HG03520 (cell line): ENCODE data around the gene TRAFD1.
"Not testable (repeated sequence)": the region's sequence is repeated elsewhere in the genome, so short reads cannot be mapped to it uniquely, and the experiment has no call there.

Experiments used
- ATAC-seq: cut with Tn5 transposase; IDR thresholded peaks from one replicate; pipeline ENCODE4 v1.9.1; 2021; ENCODE audit warnings: mild to moderate bottlenecking, moderate library complexity; ENCODE audit not compliant: unreplicated experiment

TRAFD1 gene

DNA sequence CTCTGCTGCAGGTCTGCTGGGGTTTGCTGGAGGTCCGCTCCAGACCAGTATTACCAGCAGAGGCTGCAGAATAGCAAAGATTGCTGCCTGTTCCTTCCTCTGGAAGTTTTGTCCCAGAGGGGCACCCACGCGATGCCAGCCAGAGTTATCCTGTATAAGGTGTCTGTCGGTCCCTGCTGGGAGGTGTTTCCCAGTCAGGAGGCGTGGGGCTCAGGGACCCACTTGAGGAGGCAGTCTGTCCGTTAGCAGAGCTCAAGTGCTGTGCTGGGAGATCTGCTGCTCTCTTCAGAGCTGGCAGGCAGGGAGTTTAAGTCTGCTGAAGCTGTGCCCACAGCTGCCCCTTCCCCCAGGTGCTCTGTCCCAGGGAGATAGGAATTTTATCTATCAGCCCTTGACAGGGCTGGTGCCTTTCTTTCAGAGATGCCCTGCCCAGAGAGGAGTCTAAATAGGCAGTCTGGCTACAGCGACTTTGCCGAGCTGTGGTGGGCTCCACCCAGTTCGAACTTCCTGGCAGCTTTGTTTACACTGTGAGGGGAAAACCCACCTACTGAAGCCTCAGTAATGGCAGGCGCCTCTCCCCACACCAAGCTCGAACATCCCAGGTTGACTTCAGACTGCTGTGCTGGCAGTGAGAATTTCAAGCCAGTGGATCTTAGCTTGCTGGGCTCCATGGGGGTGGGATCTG is 33.2 kb downstream of the TRAFD1 start:
- not testable (repeated sequence) for ATAC-seq

DNA sequence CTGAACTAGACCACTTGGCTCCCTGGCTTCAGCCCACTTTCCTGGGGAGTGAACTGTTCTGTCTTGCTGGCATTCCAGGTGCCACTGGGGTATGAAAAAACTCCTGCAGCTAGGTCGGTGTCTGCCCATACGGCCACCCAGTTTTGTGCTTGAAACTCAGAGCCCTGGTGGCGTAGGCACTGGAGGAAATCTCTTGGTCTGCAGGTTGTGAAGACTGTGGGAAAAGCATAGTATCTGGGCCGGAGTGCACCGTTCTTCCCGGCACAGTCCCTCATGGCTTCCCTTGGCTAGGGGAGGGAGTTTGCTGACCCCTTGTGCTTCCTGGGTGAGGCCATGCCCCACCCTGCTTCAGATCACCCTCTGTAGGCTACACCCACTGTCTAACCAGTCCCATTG is 33.8 kb downstream of the TRAFD1 start:
- ATAC-seq, result no peak

- no peak for ATAC-seq
Measured at GRCh38 chr12:112160611-112161010, 35.3 kb downstream of the TRAFD1 start.

- no peak for ATAC-seq
Measured at GRCh38 chr12:112161711-112162110, 36.4 kb downstream of the TRAFD1 start.

GRCh38 chr12:112162241-112162790 is 37.0 kb downstream of the TRAFD1 start:
- no peak for ATAC-seq

DNA sequence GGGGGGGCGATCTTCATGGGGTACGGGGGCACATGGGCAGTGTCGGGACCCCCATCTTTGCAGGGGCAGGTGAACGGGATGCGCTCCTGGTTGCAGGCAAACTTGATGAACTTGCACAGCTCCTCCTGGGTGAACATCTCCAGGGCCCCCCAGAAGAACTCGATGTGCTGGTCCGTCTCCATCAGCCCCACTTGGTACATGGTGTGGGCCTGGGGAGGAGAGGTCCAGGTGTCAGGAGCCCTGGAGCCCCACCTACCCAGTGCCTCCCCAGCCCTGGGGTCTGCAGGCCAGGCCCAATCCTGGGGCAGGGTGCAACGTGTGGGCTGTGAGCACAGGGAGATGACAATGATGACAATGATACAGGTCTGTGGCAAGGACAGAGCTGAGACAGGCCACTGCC is 37.7 kb downstream of the TRAFD1 start:
- ATAC-seq, result no peak

- ATAC-seq, result no peak
Measured at GRCh38 chr12:112163471-112163991, 38.2 kb downstream of the TRAFD1 start.

GRCh38 chr12:112164011-112164660 is 38.8 kb downstream of the TRAFD1 start:
- no peak for ATAC-seq

GRCh38 chr12:112165624-112166023 is 40.3 kb downstream of the TRAFD1 start:
- ATAC-seq, result no peak

GRCh38 chr12:112166051-112167015 is 41.0 kb downstream of the TRAFD1 start:
- no peak for ATAC-seq

GRCh38 chr12:112167031-112167461 is 41.7 kb downstream of the TRAFD1 start:
- ATAC-seq, result no peak

DNA sequence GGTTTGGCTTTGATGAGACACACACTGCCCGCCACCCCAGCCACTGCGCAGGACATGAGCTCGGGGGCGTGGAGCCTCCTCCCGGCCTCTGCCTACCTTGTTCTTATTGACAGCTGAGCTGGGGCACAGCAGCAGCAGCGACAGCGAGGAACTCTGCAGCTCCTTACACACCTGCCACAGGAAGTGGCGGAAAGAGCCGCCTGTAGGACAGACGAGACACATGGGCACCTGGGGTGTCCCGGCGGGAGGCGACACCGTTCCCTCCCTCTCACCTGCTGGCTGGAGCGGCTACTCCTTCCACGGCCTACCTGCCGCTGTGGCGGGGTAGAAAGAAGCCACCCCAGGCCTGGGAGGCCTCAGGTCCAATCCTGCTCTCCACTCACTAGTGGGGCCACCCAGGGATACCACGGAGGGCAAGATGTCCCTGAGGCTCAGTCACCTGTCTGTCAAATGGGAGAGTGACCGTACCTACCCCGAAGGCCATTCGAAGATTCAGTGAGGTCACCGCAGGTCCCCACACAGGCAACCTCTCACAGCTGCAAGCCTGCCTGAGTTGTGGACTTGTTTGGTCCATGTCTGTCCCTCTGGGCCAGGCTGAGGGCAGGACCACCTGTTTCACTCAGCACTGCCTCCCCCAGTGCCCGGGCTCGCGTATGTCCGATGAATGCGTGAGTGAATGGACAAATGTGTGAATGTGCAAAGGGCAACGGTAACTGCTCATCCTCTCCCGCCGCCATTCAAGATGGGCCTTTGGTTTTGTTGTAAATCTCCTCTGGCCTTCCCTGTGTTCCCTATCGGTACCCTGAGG is 42.6 kb downstream of the TRAFD1 start:
- no peak for ATAC-seq

- ATAC-seq, result no peak
Measured at GRCh38 chr12:112168561-112168971, 43.2 kb downstream of the TRAFD1 start.

- ATAC-seq, result no peak
Measured at GRCh38 chr12:112169161-112169872, 44.0 kb downstream of the TRAFD1 start.

- no peak for ATAC-seq
Measured at GRCh38 chr12:112169966-112170365, 44.6 kb downstream of the TRAFD1 start.

DNA sequence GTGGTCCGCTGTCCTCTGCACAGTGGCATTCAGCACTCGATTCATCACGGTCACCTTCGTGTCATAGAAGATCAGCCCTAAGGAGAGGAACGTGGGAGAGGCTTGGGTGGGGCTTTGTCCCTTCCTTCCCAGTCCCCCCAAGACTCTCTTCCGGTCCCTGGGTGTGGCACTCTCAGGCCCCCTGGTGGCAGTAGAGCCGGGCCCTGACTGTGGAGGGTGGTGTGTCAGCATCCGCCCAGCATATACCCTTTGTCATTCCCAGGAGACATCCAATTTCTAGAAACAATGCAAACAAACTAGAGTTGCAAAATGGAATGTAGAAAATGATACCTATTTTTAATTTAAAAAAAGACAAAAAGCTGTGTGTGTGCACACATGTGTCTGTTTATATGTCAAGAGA is 45.0 kb downstream of the TRAFD1 start:
- no peak for ATAC-seq

GRCh38 chr12:112170971-112171596 is 45.7 kb downstream of the TRAFD1 start:
- no peak for ATAC-seq

DNA sequence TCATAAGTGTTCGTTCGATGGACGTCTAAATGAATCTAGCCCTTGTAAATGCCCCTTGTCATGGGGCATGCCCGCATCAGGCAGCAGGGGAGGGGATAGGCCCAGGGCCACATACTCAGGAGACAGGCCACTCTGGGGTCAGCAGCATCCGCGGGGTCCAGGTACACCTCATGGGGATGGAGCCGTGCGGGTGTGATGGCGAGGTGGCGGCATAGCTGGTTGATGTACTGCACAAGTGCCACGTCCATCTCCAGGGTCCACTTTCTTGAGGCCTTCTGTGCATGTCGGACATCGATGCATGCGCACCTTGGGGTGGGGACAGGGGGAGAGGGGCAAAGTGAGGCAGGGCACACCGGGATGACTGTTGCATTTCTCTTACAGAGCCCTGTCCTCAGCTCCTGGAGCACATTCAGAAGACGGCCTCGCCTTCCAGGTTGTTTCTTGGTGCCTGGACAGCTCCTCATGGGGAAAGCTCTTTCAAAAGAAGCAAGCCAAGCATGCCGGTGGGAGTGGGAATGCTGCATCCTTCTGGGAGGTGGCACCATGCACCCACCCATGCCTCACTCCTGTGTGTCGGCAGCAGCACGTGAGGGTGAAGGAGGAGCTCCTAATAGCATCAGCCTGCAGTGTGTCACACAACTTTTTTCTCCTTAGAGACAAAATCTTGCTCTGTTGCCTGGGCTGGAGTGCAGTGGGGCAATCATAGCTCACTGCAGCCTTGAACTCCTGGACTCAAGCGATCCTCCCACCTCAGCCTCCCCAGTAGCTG is 47.4 kb downstream of the TRAFD1 start:
- no peak for ATAC-seq
